NCI-H2171 (cell line): ENCODE data around the gene AFP.
"Not testable (repeated sequence)": the region's sequence is repeated elsewhere in the genome, so short reads cannot be mapped to it uniquely, and the experiment has no call there.

Source experiments
- DNase-seq: peaks from one replicate; lab custom pipeline; 2025; lab: John Stamatoyannopoulos, UW

The AFP gene

DNA sequence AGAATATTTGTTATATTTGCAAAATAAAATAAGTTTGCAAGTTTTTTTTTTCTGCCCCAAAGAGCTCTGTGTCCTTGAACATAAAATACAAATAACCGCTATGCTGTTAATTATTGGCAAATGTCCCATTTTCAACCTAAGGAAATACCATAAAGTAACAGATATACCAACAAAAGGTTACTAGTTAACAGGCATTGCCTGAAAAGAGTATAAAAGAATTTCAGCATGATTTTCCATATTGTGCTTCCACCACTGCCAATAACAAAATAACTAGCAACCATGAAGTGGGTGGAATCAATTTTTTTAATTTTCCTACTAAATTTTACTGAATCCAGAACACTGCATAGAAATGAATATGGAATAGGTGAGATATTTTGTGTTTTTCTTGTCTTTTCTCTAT, at the start of gene AFP:
Gene AFP (plus strand): TSS at position 238 of the 400 bp plus-strand sequence. CDS start 42 bp downstream, at position 280.
- no peak for DNase-seq

DNA sequence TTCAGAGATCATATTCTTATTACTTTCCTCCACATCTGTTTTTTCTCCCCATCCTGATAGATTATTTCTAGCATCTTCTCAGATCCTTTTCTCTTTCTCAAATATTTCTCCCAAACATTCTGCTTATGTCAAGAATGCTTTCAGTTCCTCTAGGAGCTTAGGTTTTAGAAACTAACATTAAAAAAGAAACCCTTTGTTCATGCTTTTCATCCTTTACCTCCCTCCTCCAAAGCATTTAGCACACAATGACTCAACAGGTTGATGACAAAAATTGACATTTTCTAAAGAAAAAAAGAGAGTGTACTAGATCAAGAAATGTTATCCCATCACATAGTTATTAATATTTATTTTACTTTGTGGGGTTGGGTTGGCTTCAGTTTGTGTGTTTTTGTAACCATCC, 48.5 kb upstream of the AFP start:
- DNase-seq, result no peak

DNA sequence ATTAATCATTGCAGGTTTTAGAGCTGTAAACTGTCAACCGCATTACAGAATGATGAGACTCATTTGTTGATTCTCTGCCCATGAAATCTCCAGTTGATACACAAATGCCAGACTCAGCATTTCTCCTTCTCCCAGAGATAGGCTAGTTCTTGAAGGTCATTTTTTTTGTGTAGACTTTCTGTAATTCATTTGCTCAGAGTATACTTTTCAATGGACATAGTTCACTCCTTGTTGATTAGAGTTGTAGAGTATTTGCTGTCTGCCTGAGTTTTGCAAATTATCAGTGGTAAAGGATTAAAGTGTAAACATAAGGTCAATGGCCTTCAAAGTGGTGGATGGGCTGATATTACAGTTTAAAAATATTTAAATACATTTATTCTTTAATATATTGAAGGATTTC, 47.1 kb upstream of the AFP start:
- DNase-seq, result no peak

DNA sequence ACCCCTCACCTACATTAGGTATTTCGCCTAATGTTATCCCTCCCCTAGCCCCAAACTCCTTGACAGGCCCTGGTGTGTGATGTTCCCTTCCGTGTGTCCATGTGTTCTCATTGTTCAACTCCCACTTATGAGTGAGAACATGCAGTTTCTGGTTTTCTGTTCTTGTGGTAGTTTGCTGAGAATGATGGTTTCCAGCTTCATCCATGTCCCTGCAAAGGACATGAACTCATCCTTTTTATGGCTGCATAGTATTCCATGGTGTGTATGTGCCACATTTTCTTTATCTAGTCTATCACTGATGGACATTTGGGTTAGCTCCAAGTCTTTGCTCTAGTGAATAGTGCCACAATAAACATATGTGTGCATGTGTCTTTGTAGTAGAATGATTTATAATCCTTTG, 46.4 kb upstream of the AFP start:
- DNase-seq, result not testable (repeated sequence)

DNA sequence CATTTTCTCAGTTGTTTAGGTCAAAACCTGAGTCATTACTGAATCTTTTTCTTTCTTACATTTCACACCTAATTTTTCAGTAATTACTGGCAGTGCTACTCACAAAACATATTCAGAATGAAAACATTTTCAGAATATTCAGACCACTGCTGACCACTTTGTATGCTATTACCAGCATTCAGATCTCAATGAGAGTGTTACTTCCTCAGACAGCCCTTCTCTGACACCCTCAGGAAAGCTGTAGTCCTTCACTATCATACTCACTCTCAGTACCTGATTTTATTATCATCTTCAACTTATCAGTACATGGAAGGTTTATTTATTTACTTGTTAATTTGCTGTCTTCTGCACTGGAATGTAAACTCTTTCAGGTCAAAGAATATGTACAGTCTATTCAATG, 44.2 kb upstream of the AFP start:
- DNase-seq, result no peak

DNA sequence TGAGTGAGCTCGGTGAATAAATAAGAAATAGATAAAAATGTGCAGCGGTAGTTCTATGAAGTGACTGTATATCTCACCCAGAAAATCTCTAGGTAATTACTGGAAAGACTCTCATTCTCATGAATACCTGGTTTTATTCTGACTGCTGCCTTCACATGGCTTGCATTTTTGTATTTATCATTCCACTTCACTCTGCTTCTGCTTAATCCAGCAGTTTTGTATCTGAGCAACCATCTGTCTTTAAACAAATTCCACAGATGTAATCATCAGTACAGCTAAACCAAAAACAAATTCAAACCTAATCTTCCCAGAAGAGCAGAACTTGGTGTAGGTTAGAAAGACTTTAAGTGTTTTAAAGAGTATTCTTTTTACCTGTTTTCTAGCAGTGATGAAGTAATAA, 43.1 kb upstream of the AFP start:
- no peak for DNase-seq

DNA sequence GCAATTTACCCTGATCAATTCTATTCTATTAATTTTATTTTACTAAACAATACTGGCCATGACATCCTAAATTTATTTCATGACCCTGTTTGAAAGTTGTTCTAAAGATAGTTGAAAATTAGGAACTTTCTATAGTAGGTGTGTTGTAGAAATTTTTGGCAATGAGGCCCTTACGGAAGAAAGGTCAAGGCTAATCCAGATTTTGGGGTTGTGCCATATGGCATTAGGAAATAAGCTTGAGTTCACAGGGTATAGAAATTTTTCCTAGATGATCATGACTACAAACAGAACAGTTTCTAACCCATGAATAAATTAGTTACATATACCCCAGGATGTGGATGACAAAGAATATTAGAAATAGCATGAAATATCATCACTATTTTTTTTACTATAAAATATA, 39.7 kb upstream of the AFP start:
- DNase-seq, result no peak

DNA sequence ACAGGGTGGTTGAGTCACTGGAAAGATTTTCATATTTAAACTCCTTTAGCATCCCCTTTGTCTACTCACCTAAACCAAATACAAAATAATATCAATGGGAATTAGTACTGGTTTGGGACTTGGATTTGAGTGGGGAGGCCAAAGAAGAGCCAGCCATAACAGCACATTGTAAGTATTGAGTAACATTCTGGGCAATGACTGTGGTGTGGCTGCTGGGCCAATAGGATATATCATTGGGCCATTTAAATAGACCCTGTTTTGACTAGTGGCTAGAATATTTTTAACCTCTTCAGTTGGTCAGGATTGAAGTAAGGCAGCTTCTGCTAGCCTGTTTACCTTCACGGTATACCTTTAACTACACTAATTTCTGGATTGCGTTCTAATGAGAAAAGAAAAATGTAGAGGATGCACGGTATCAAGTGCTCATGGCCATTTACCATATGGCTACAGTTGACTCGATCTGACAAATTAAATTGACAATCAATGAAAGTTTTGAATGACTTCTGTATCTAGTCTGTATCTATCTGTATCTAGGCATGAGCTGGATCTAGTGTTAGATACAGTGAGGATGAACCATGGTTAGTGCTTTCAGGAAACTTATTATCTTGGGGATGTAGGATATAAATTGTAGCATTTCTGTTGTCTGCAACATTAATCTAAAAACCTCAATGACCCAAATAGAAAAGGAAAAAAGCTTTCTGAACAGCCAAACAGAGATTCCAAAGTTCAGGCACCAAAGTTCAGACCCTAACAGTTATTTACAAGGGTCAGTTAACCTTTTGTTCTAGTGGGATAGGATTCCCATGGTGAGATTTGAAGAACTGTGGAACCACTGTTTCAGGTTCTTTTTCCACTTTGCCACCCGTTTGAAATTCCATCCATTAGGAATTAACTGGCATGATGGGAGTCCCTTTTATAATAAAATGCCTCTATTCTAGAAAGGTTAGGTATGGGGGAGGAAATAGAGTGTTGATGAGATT, 38.7 kb upstream of the AFP start:
- DNase-seq, result no peak

DNA sequence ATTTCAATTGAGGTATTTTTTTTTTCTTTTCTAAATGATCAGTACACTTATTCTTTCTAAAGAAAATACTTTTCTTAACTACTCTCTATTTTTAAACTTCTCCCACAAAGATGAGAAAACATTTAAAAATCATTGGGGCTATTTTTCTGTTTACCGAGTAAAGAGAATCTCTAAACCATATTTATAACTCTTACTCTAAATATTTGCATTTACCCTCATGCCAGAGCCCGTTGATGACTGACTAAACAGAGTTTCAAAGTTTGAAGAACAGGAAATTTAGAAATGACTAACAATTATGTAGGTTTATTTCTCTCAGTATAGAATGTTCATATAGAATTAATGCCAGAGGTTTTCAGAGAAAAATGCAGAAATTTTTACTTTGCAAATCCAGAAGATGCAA, 34.6 kb upstream of the AFP start:
- DNase-seq, result no peak

DNA sequence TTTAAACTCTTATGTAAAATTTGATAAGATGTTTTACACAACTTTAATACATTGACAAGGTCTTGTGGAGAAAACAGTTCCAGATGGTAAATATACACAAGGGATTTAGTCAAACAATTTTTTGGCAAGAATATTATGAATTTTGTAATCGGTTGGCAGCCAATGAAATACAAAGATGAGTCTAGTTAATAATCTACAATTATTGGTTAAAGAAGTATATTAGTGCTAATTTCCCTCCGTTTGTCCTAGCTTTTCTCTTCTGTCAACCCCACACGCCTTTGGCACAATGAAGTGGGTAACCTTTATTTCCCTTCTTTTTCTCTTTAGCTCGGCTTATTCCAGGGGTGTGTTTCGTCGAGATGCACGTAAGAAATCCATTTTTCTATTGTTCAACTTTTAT, 32.0 kb upstream of the AFP start, which contains the start of gene ALB:
Gene ALB (plus strand): TSS at position 246 of the 400 bp plus-strand sequence. CDS start 41 bp downstream, at position 287.
- no peak for DNase-seq

DNA sequence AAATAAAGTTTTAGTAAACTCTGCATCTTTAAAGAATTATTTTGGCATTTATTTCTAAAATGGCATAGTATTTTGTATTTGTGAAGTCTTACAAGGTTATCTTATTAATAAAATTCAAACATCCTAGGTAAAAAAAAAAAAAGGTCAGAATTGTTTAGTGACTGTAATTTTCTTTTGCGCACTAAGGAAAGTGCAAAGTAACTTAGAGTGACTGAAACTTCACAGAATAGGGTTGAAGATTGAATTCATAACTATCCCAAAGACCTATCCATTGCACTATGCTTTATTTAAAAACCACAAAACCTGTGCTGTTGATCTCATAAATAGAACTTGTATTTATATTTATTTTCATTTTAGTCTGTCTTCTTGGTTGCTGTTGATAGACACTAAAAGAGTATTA, 31.6 kb upstream of the AFP start:
- no peak for DNase-seq

DNA sequence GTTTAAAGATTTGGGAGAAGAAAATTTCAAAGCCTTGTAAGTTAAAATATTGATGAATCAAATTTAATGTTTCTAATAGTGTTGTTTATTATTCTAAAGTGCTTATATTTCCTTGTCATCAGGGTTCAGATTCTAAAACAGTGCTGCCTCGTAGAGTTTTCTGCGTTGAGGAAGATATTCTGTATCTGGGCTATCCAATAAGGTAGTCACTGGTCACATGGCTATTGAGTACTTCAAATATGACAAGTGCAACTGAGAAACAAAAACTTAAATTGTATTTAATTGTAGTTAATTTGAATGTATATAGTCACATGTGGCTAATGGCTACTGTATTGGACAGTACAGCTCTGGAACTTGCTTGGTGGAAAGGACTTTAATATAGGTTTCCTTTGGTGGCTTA, 30.9 kb upstream of the AFP start:
- DNase-seq, result no peak

DNA sequence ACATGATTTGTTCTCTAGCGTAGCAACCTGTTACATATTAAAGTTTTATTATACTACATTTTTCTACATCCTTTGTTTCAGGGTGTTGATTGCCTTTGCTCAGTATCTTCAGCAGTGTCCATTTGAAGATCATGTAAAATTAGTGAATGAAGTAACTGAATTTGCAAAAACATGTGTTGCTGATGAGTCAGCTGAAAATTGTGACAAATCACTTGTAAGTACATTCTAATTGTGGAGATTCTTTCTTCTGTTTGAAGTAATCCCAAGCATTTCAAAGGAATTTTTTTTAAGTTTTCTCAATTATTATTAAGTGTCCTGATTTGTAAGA, 29.5 kb upstream of the AFP start:
- no peak for DNase-seq

DNA sequence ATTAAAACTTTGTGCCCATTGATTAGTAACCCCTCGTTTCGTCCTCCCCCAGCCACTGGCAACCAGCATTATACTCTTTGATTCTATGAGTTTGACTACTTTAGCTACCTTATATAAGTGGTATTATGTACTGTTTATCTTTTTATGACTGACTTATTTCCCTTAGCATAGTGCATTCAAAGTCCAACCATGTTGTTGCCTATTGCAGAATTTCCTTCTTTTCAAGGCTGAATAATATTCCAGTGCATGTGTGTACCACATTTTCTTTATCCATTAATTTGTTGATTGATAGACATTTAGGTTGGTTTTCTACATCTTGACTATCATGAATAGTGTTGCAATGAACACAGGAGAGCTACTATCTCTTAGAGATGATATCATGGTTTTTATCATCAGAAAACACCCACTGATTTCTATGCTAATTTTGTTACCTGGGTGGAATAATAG, 28.8 kb upstream of the AFP start:
- no peak for DNase-seq

DNA sequence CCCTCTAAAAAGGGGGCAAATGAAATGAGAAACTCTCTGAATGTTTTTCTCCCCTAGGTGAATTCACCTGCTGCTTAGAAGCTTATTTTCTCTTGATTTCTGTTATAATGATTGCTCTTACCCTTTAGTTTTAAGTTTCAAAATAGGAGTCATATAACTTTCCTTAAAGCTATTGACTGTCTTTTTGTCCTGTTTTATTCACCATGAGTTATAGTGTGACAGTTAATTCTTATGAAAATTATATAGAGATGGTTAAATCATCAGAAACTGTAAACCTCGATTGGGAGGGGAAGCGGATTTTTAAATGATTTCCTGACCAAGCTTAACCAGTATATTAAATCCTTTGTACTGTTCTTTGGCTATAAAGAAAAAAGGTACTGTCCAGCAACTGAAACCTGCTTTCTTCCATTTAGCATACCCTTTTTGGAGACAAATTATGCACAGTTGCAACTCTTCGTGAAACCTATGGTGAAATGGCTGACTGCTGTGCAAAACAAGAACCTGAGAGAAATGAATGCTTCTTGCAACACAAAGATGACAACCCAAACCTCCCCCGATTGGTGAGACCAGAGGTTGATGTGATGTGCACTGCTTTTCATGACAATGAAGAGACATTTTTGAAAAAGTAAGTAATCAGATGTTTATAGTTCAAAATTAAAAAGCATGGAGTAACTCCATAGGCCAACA, 27.7 kb upstream of the AFP start:
- DNase-seq, result no peak

DNA sequence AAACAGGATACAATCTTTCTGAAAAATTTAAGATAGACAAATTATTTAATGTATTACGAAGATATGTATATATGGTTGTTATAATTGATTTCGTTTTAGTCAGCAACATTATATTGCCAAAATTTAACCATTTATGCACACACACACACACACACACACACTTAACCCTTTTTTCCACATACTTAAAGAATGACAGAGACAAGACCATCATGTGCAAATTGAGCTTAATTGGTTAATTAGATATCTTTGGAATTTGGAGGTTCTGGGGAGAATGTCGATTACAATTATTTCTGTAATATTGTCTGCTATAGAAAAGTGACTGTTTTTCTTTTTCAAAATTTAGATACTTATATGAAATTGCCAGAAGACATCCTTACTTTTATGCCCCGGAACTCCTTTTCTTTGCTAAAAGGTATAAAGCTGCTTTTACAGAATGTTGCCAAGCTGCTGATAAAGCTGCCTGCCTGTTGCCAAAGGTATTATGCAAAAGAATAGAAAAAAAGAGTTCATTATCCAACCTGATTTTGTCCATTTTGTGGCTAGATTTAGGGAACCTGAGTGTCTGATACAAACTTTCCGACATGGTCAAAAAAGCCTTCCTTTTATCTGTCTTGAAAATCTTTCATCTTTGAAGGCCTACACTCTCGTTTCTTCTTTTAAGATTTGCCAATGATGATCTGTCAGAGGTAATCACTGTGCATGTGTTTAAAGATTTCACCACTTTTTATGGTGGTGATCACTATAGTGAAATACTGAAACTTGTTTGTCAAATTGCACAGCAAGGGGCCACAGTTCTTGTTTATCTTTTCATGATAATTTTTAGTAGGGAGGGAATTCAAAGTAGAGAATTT, 26.8 kb upstream of the AFP start:
- no peak for DNase-seq

DNA sequence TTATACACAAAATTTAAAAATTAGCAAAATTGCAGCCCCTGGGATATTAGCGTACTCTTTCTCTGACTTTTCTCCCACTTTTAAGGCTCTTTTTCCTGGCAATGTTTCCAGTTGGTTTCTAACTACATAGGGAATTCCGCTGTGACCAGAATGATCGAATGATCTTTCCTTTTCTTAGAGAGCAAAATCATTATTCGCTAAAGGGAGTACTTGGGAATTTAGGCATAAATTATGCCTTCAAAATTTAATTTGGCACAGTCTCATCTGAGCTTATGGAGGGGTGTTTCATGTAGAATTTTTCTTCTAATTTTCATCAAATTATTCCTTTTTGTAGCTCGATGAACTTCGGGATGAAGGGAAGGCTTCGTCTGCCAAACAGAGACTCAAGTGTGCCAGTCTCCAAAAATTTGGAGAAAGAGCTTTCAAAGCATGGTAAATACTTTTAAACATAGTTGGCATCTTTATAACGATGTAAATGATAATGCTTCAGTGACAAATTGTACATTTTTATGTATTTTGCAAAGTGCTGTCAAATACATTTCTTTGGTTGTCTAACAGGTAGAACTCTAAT, 26.0 kb upstream of the AFP start:
- no peak for DNase-seq

DNA sequence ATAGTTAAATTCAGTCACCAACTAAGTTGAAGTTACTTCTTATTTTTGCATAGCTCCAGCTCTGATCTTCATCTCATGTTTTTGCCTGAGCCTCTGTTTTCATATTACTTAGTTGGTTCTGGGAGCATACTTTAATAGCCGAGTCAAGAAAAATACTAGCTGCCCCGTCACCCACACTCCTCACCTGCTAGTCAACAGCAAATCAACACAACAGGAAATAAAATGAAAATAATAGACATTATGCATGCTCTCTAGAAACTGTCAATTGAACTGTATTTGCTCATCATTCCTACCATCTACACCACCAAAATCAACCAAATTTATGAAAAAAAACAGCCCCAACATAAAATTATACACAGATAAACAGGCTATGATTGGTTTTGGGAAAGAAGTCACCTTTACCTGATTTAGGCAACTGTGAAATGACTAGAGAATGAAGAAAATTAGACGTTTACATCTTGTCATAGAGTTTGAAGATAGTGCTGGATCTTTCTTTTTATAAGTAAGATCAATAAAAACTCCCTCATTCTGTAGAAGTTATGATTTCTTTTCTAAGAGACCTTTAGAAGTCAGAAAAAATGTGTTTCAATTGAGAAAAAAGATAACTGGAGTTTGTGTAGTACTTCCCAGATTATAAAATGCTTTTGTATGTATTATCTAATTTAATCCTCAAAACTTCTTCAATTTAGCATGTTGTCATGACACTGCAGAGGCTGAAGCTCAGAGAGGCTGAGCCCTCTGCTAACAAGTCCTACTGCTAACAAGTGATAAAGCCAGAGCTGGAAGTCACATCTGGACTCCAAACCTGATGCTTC, 24.9 kb upstream of the AFP start:
- DNase-seq, result no peak

DNA sequence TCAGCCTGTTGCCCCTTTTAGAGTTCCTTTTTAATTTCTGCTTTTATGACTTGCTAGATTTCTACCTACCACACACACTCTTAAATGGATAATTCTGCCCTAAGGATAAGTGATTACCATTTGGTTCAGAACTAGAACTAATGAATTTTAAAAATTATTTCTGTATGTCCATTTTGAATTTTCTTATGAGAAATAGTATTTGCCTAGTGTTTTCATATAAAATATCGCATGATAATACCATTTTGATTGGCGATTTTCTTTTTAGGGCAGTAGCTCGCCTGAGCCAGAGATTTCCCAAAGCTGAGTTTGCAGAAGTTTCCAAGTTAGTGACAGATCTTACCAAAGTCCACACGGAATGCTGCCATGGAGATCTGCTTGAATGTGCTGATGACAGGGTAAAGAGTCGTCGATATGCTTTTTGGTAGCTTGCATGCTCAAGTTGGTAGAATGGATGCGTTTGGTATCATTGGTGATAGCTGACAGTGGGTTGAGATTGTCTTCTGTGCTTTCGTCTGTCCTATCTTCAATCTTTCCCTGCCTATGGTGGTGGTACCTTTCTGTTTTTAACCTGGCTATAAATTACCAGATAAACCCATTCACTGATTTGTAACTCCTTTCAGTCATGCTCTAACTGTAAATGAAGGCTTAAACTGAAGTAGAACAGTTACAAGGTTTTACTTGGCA, 24.1 kb upstream of the AFP start:
- DNase-seq, result no peak

DNA sequence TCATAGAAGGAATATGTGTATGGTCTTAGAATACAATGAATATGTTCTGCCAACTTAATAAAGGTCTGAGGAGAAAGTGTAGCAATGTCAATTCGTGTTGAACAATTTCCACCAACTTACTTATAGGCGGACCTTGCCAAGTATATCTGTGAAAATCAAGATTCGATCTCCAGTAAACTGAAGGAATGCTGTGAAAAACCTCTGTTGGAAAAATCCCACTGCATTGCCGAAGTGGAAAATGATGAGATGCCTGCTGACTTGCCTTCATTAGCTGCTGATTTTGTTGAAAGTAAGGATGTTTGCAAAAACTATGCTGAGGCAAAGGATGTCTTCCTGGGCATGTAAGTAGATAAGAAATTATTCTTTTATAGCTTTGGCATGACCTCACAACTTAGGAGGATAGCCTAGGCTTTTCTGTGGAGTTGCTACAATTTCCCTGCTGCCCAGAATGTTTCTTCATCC, 22.7 kb upstream of the AFP start:
- no peak for DNase-seq

DNA sequence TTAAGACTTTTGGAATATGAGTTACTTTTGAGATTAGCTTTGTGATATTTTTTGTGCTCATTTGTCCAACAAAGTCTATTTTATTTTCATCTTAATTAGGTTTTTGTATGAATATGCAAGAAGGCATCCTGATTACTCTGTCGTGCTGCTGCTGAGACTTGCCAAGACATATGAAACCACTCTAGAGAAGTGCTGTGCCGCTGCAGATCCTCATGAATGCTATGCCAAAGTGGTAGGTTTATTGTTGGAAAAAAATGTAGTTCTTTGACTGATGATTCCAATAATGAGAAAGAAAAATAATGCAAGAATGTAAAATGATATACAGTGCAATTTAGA, 21.1 kb upstream of the AFP start:
- no peak for DNase-seq
